GM12878 (cell line): Measurements from ENCODE around the gene DERL2.

Experiments
- BRCA1 ChIP-seq: IDR thresholded peaks from 2 replicates; pipeline ENCODE4 v1.6.1; 2011; ENCODE audit warnings: low read depth, low read length, improper control_type of control experiment
- POLR2A ChIP-seq: IDR thresholded peaks from 2 replicates; pipeline ENCODE4 v1.6.1; 2011; ENCODE audit warnings: low read depth, mild to moderate bottlenecking, low read length
- SMC3 ChIP-seq: IDR thresholded peaks from 2 replicates; pipeline ENCODE4 v1.6.1; 2011; ENCODE audit warnings: low read length, improper control_type of control experiment, borderline replicate concordance
- SREBF1 ChIP-seq: IDR thresholded peaks from 2 replicates; pipeline ENCODE4 v1.6.1; 2012; ENCODE audit warnings: mild to moderate bottlenecking, low read length
- TF ChIP-seq, protein P1 (sequence below), 3 experiments: IDR thresholded peaks in 2 of 3; conservative IDR thresholded peaks in 1 of 3; 2 replicates each; pipeline ENCODE4 v1.5.1; 2011; ENCODE audit warnings: low read depth in 3 of 3, low read length in 3 of 3, mild to moderate bottlenecking in 3 of 3, control low read depth in 2 of 3, moderate library complexity in 2 of 3, inconsistent platforms in 1 of 3, mixed read lengths in 1 of 3; ENCODE audit not compliant: control insufficient read depth in 2 of 3, insufficient read depth in 1 of 3; ENCODE audit errors: extremely low read depth in 1 of 3
- TF ChIP-seq, protein P2 (sequence below): IDR thresholded peaks from 2 replicates; pipeline ENCODE4 v1.6.1; 2012; ENCODE audit warnings: mild to moderate bottlenecking, low read depth, low read length
- TF ChIP-seq, protein P3 (sequence below): IDR thresholded peaks from 2 replicates; pipeline ENCODE4 v1.6.1; 2012; ENCODE audit warnings: low read depth, low read length, improper control_type of control experiment
- TF ChIP-seq, protein P4 (sequence below): fragments of 450-650 bp; IDR thresholded peaks from 2 replicates; pipeline ENCODE4 v1.6.1; 2017; ENCODE audit warnings: mild to moderate bottlenecking

DNA sequence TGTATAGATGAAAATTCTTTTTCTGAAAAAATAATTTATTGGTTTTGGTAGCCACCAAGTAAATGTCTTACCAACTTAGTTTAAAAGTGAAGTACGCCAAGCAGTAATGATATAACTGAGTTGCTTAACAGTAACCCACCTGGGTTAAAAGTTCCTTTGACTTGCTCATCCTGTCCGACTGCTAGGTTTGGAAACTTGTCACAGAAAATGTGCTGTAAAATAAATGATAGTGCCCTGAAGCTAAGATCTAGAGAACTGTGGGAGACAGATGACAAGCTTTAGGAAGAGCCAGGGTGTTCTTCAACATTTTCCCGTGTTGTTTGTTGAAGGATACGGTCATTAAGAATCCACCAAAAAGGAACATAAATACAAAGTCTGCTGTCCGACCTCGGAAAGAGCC is 5.0 kb downstream of the DERL2 start:
- TF ChIP-seq, protein P1, sequence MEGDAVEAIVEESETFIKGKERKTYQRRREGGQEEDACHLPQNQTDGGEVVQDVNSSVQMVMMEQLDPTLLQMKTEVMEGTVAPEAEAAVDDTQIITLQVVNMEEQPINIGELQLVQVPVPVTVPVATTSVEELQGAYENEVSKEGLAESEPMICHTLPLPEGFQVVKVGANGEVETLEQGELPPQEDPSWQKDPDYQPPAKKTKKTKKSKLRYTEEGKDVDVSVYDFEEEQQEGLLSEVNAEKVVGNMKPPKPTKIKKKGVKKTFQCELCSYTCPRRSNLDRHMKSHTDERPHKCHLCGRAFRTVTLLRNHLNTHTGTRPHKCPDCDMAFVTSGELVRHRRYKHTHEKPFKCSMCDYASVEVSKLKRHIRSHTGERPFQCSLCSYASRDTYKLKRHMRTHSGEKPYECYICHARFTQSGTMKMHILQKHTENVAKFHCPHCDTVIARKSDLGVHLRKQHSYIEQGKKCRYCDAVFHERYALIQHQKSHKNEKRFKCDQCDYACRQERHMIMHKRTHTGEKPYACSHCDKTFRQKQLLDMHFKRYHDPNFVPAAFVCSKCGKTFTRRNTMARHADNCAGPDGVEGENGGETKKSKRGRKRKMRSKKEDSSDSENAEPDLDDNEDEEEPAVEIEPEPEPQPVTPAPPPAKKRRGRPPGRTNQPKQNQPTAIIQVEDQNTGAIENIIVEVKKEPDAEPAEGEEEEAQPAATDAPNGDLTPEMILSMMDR (IDR thresholded peaks at IDR 0.05 in 2 of 3, conservative IDR thresholded peaks at IDR 0.05 in 1 of 3; ENCODE audit: control insufficient read depth in 2 of 3, extremely low read depth in 1 of 3, insufficient read depth in 1 of 3, low read depth in 3 of 3, low read length in 3 of 3) = no peak
- no peak for TF ChIP-seq BRCA1
- TF ChIP-seq SREBF1 = no peak
- TF ChIP-seq SMC3 = no peak
- no peak for TF ChIP-seq POLR2A
- TF ChIP-seq, protein P2, sequence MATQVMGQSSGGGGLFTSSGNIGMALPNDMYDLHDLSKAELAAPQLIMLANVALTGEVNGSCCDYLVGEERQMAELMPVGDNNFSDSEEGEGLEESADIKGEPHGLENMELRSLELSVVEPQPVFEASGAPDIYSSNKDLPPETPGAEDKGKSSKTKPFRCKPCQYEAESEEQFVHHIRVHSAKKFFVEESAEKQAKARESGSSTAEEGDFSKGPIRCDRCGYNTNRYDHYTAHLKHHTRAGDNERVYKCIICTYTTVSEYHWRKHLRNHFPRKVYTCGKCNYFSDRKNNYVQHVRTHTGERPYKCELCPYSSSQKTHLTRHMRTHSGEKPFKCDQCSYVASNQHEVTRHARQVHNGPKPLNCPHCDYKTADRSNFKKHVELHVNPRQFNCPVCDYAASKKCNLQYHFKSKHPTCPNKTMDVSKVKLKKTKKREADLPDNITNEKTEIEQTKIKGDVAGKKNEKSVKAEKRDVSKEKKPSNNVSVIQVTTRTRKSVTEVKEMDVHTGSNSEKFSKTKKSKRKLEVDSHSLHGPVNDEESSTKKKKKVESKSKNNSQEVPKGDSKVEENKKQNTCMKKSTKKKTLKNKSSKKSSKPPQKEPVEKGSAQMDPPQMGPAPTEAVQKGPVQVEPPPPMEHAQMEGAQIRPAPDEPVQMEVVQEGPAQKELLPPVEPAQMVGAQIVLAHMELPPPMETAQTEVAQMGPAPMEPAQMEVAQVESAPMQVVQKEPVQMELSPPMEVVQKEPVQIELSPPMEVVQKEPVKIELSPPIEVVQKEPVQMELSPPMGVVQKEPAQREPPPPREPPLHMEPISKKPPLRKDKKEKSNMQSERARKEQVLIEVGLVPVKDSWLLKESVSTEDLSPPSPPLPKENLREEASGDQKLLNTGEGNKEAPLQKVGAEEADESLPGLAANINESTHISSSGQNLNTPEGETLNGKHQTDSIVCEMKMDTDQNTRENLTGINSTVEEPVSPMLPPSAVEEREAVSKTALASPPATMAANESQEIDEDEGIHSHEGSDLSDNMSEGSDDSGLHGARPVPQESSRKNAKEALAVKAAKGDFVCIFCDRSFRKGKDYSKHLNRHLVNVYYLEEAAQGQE = no peak
- TF ChIP-seq, protein P3, sequence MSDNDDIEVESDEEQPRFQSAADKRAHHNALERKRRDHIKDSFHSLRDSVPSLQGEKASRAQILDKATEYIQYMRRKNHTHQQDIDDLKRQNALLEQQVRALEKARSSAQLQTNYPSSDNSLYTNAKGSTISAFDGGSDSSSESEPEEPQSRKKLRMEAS = no peak
- TF ChIP-seq, protein P4, sequence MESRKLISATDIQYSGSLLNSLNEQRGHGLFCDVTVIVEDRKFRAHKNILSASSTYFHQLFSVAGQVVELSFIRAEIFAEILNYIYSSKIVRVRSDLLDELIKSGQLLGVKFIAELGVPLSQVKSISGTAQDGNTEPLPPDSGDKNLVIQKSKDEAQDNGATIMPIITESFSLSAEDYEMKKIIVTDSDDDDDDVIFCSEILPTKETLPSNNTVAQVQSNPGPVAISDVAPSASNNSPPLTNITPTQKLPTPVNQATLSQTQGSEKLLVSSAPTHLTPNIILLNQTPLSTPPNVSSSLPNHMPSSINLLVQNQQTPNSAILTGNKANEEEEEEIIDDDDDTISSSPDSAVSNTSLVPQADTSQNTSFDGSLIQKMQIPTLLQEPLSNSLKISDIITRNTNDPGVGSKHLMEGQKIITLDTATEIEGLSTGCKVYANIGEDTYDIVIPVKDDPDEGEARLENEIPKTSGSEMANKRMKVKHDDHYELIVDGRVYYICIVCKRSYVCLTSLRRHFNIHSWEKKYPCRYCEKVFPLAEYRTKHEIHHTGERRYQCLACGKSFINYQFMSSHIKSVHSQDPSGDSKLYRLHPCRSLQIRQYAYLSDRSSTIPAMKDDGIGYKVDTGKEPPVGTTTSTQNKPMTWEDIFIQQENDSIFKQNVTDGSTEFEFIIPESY = no peak
